Chondrocyte (in vitro differentiated cells): ENCODE measurements around the gene MTM1. TPM values are rescaled to one million over a fixed set of nuclear protein-coding genes. Genes with fewer than 3 reads are reported as not detected.

Experiments used
- DNase-seq: peaks from one replicate; pipeline ENCODE4 v3.0.0; 2021; ENCODE audit warnings: mixed read lengths, low spot score
- H3K27ac Mint-ChIP-seq: one replicate; pipeline ENCODE4 v1.8.0; 2021; ENCODE audit warnings: mild to moderate bottlenecking, moderate library complexity, mixed read lengths; ENCODE audit not compliant: unreplicated experiment
- H3K27me3 Mint-ChIP-seq: 2 replicates; pipeline ENCODE4 v1.8.0; 2021; ENCODE audit warnings: low read depth, mixed read lengths
- H3K36me3 Mint-ChIP-seq: 2 replicates; pipeline ENCODE4 v1.8.0; 2021; ENCODE audit warnings: low read depth, mixed read lengths
- H3K4me1 Mint-ChIP-seq: 2 replicates; pipeline ENCODE4 v1.8.0; 2021; ENCODE audit warnings: low read depth, mild to moderate bottlenecking, mixed read lengths
- H3K4me3 Mint-ChIP-seq: one replicate; pipeline ENCODE4 v1.8.0; 2021; ENCODE audit warnings: mild to moderate bottlenecking, moderate library complexity, mixed read lengths; ENCODE audit not compliant: unreplicated experiment
- H3K9me3 Mint-ChIP-seq: 2 replicates; pipeline ENCODE4 v1.8.0; 2021; ENCODE audit warnings: low read depth, mixed read lengths
- total RNA-seq: library from RNA; stranded (reverse); gene quantifications from 3 replicates; pipeline ENCODE4 v1.2.1, GENCODE V29; 2021
- TF ChIP-seq, protein P1 (sequence below): fragments of 200-600 bp; sonication (generic); IDR thresholded peaks from 2 replicates; pipeline ENCODE4 v1.5.0; 2021; ENCODE audit warnings: antibody characterized with exemption, mild to moderate bottlenecking, moderate library complexity

MTM1 gene
- total RNA-seq, 1 donor from 2014 or later: 10.1 TPM

GRCh38 chrX:150642423-150642822 is 74.0 kb downstream of the MTM1 start:
- Mint-ChIP-seq H3K4me1 (no peaks in the 10 kb centered on the region), H3K27ac (no peak overlapping the region), H3K36me3 (peaks cover 3% of the 10 kb centered on the region), H3K4me3 (no peak overlapping the region), H3K27me3 (no peaks in the 10 kb centered on the region), H3K9me3 (no peaks in the 10 kb centered on the region)
- TF ChIP-seq, protein P1, sequence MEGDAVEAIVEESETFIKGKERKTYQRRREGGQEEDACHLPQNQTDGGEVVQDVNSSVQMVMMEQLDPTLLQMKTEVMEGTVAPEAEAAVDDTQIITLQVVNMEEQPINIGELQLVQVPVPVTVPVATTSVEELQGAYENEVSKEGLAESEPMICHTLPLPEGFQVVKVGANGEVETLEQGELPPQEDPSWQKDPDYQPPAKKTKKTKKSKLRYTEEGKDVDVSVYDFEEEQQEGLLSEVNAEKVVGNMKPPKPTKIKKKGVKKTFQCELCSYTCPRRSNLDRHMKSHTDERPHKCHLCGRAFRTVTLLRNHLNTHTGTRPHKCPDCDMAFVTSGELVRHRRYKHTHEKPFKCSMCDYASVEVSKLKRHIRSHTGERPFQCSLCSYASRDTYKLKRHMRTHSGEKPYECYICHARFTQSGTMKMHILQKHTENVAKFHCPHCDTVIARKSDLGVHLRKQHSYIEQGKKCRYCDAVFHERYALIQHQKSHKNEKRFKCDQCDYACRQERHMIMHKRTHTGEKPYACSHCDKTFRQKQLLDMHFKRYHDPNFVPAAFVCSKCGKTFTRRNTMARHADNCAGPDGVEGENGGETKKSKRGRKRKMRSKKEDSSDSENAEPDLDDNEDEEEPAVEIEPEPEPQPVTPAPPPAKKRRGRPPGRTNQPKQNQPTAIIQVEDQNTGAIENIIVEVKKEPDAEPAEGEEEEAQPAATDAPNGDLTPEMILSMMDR: no peak
- no peak for DNase-seq

- Mint-ChIP-seq H3K9me3 (no peaks in the 10 kb centered on the region), H3K27ac (no peak overlapping the region), H3K4me3 (no peak overlapping the region), H3K27me3 (no peaks in the 10 kb centered on the region), H3K36me3 (peaks cover 2% of the 10 kb centered on the region), H3K4me1 (peaks cover 3% of the 10 kb centered on the region)
- DNase-seq: no peak
- TF ChIP-seq, protein P1: peak; percentile 71
Measured at GRCh38 chrX:150643271-150643670, 74.8 kb downstream of the MTM1 start.

DNA sequence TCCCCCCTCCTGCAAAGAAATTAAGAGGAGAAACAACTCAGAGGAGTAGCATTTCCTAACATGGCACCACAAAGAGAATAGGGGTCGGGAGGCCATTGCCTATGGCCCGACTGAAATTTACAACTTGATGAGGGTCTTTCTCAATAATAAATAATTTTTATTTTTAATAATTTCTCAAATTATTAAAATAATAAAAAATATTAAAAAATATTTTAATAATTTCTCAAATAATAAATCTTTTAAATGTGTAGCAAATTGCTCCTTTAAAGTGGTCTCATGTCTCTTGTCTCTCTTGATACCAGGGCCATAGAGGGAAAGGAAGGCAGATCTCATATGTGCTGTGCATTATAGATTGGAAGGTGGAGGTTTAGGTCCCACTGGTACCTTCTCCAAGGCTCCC is 75.5 kb downstream of the MTM1 start:
- H3K27me3 Mint-ChIP-seq: no peaks in the 10 kb centered on the region
- H3K4me3 Mint-ChIP-seq: no peak overlapping the region
- TF ChIP-seq, protein P1: no peak
- no peak for DNase-seq
- no peak overlapping the region for H3K27ac Mint-ChIP-seq
- H3K36me3 Mint-ChIP-seq: peaks cover 2% of the 10 kb centered on the region
- H3K4me1 Mint-ChIP-seq: peaks cover 10% of the 10 kb centered on the region
- H3K9me3 Mint-ChIP-seq: no peaks in the 10 kb centered on the region

GRCh38 chrX:150644422-150644821 is 76.0 kb downstream of the MTM1 start:
- Mint-ChIP-seq H3K27me3 (no peaks in the 10 kb centered on the region), H3K4me1 (peaks cover 14% of the 10 kb centered on the region), H3K27ac (no peak overlapping the region)

GRCh38 chrX:150647331-150647730 is 78.9 kb downstream of the MTM1 start:
- Mint-ChIP-seq H3K9me3 (no peaks in the 10 kb centered on the region), H3K4me3 (no peak overlapping the region), H3K27ac (no peak overlapping the region), H3K4me1 (peaks cover 20% of the 10 kb centered on the region), H3K27me3 (no peaks in the 10 kb centered on the region), H3K36me3 (peaks cover 4% of the 10 kb centered on the region)
- TF ChIP-seq, protein P1: no peak
- no peak for DNase-seq

More at GRCh38 chrX:150644422-150644821, 76.0 kb downstream of the MTM1 start:
- no peak for DNase-seq
- Mint-ChIP-seq H3K9me3 (no peaks in the 10 kb centered on the region), H3K4me3 (no peak overlapping the region), H3K36me3 (peaks cover 2% of the 10 kb centered on the region)
- TF ChIP-seq, protein P1: no peak
